Activated T-helper 1 cell treated with anti-CD3 and anti-CD28 coated beads, Interleukin-12 subunit alpha, Interleukin-12 subunit beta, Interleukin-2, Interleukin-4 antibody, amounts not matched to agents 30 ng/mL and 10 ng/mL and 1 ng/mL, durations not matched to agents 14 hours and 24 hours and 36 hours (primary cell): ENCODE measurements around the gene COX7C. TPM values are rescaled to one million over a fixed set of nuclear protein-coding genes. Genes with fewer than 3 reads are reported as not detected.
"Not testable (repeated sequence)": the region's sequence is repeated elsewhere in the genome, so short reads cannot be mapped to it uniquely, and the experiment has no call there.

Source experiments
- DNase-seq: peaks from one replicate; pipeline ENCODE4 v3.0.0; 2021; ENCODE audit warnings: low spot score
- H3K27ac Mint-ChIP-seq: one replicate; pipeline ENCODE4 v1.8.0; 2021; ENCODE audit warnings: mild to moderate bottlenecking, mixed read lengths
- H3K27me3 Mint-ChIP-seq: one replicate; pipeline ENCODE4 v1.8.0; 2022; ENCODE audit warnings: mild to moderate bottlenecking, moderate library complexity, mixed read lengths; ENCODE audit not compliant: insufficient read depth
- H3K36me3 Mint-ChIP-seq: one replicate; pipeline ENCODE4 v1.8.0; 2021; ENCODE audit warnings: low read depth, mixed read lengths
- H3K4me1 Mint-ChIP-seq: one replicate; pipeline ENCODE4 v1.8.0; 2021; ENCODE audit warnings: low read depth, mixed read lengths
- H3K4me3 Mint-ChIP-seq: one replicate; pipeline ENCODE4 v1.8.0; 2021; ENCODE audit warnings: mild to moderate bottlenecking, moderate library complexity, mixed read lengths
- H3K9me3 Mint-ChIP-seq: one replicate; pipeline ENCODE4 v1.8.0; 2021; ENCODE audit warnings: mixed read lengths
- intact Hi-C: fragments of 100-400 bp; cut with micrococcal nuclease; formaldehyde crosslinking; loops from one replicate; pipeline ENCODE4 v1.15.1; 2024
- total RNA-seq: library from RNA; stranded (reverse); gene quantifications from 2 replicates; pipeline ENCODE4 v1.2.3, GENCODE V29; 2022

Gene COX7C
- total RNA-seq = 436 and 471 TPM in 2 replicates

GRCh38 chr5:86617756-86618576, at the start of gene COX7C:
Gene COX7C (plus strand): TSS chr5:86617941. CDS start chr5:86618056, 115 bp downstream.
- intact Hi-C loops = loop anchor here (1.0 kb wide), 4 partner anchors 299 to 794 kb away; partner anchors contain the start of genes CCNH and RASA1
- peak within 1 kb of the TSS; percentile 95 for H3K27ac Mint-ChIP-seq

GRCh38 chr5:86569522-86570426, 48.0 kb upstream of the COX7C start:
- H3K36me3 Mint-ChIP-seq, intact Hi-C loops, H3K27ac Mint-ChIP-seq, H3K4me1 Mint-ChIP-seq, H3K9me3 Mint-ChIP-seq, H3K27me3 Mint-ChIP-seq, H3K4me3 Mint-ChIP-seq, DNase-seq: not testable (repeated sequence)

More at GRCh38 chr5:86617756-86618576, at the start of gene COX7C:
- Mint-ChIP-seq H3K4me1 (peaks cover 16% of the 10 kb centered on the region), H3K9me3 (peaks cover 4% of the 10 kb centered on the region), H3K27me3 (peaks cover 7% of the 10 kb centered on the region), H3K4me3 (peak within 1 kb of the TSS; percentile 98), H3K36me3 (peaks cover 35% of the 10 kb centered on the region)
- DNase-seq = peak; percentile 90

- no peak overlapping the region for H3K4me3 Mint-ChIP-seq
- H3K9me3 Mint-ChIP-seq = no peaks in the 10 kb centered on the region
- intact Hi-C loops = no loop called here
- no peak for DNase-seq
- H3K36me3 Mint-ChIP-seq = no peaks in the 10 kb centered on the region
- no peak overlapping the region for H3K27ac Mint-ChIP-seq
- no peaks in the 10 kb centered on the region for H3K4me1 Mint-ChIP-seq
- no peaks in the 10 kb centered on the region for H3K27me3 Mint-ChIP-seq
Observed at GRCh38 chr5:86570427-86571083, 47.2 kb upstream of the COX7C start.

- DNase-seq, H3K9me3 Mint-ChIP-seq, H3K27ac Mint-ChIP-seq, H3K4me3 Mint-ChIP-seq, H3K4me1 Mint-ChIP-seq, H3K36me3 Mint-ChIP-seq, intact Hi-C loops, H3K27me3 Mint-ChIP-seq: not testable (repeated sequence)
Observed at GRCh38 chr5:86571109-86571508, 46.6 kb upstream of the COX7C start.

- Mint-ChIP-seq H3K27me3 (no peaks in the 10 kb centered on the region), H3K27ac (no peak overlapping the region), H3K4me3 (no peak overlapping the region), H3K4me1 (no peaks in the 10 kb centered on the region), H3K9me3 (no peaks in the 10 kb centered on the region), H3K36me3 (no peaks in the 10 kb centered on the region)
- intact Hi-C loops = no loop called here
- DNase-seq = no peak
Observed at GRCh38 chr5:86572825-86573517, 44.8 kb upstream of the COX7C start.

- Mint-ChIP-seq H3K4me3 (no peak overlapping the region), H3K4me1 (no peaks in the 10 kb centered on the region), H3K27ac (no peak overlapping the region), H3K27me3 (no peaks in the 10 kb centered on the region), H3K9me3 (no peaks in the 10 kb centered on the region), H3K36me3 (no peaks in the 10 kb centered on the region)
- DNase-seq = no peak
- intact Hi-C loops = no loop called here
Observed at GRCh38 chr5:86579502-86579901, 38.2 kb upstream of the COX7C start.

GRCh38 chr5:86596476-86596875, 21.3 kb upstream of the COX7C start:
- Mint-ChIP-seq H3K4me3 (no peak overlapping the region), H3K4me1 (no peaks in the 10 kb centered on the region), H3K9me3 (no peaks in the 10 kb centered on the region), H3K27ac (no peak overlapping the region), H3K36me3 (no peaks in the 10 kb centered on the region), H3K27me3 (peaks cover 4% of the 10 kb centered on the region)
- no peak for DNase-seq
- intact Hi-C loops = no loop called here

GRCh38 chr5:86605881-86606280, 11.9 kb upstream of the COX7C start:
- Mint-ChIP-seq H3K4me1 (no peaks in the 10 kb centered on the region), H3K9me3 (no peaks in the 10 kb centered on the region), H3K36me3 (no peaks in the 10 kb centered on the region), H3K4me3 (no peak overlapping the region), H3K27ac (no peak overlapping the region), H3K27me3 (peaks cover 6% of the 10 kb centered on the region)
- DNase-seq = no peak
- intact Hi-C loops = no loop called here

- intact Hi-C loops = no loop called here
- H3K27me3 Mint-ChIP-seq = peaks cover 18% of the 10 kb centered on the region
Observed at GRCh38 chr5:86613455-86613854, 4.3 kb upstream of the COX7C start.

GRCh38 chr5:86617309-86617755, 409 bp upstream of the COX7C start:
- Mint-ChIP-seq H3K4me3 (peak overlapping the region; percentile 98), H3K9me3 (peaks cover 4% of the 10 kb centered on the region), H3K27ac (no peak overlapping the region), H3K27me3 (peaks cover 8% of the 10 kb centered on the region), H3K4me1 (peaks cover 16% of the 10 kb centered on the region), H3K36me3 (peaks cover 32% of the 10 kb centered on the region)
- DNase-seq = no peak
- intact Hi-C loops = loop anchor here (1.0 kb wide), 4 partner anchors 300 to 795 kb away; partner anchors contain the start of genes CCNH and RASA1

More at GRCh38 chr5:86613455-86613854, 4.3 kb upstream of the COX7C start:
- H3K9me3 Mint-ChIP-seq = peaks cover 4% of the 10 kb centered on the region
- DNase-seq = no peak
- H3K27ac Mint-ChIP-seq = no peak overlapping the region
- peaks cover 3% of the 10 kb centered on the region for H3K36me3 Mint-ChIP-seq
- H3K4me1 Mint-ChIP-seq = no peaks in the 10 kb centered on the region
- no peak overlapping the region for H3K4me3 Mint-ChIP-seq

- Mint-ChIP-seq H3K9me3 (no peaks in the 10 kb centered on the region), H3K4me1 (peaks cover 15% of the 10 kb centered on the region), H3K27ac (no peak overlapping the region), H3K27me3 (peaks cover 6% of the 10 kb centered on the region), H3K36me3 (peaks cover 32% of the 10 kb centered on the region), H3K4me3 (no peak overlapping the region)
- intact Hi-C loops = no loop called here
- DNase-seq = no peak
Observed at GRCh38 chr5:86623785-86624483, 6.2 kb downstream of the COX7C start.
